Left cardiac atrium (tissue), 4 donors: ENCODE data around the gene TMEM121. TPM values are rescaled to one million over a fixed set of nuclear protein-coding genes. Genes with fewer than 3 reads are reported as not detected.
A peak's percentile ranks its signal among the peaks of the same experiment; 100 is the strongest.
"Not testable (repeated sequence)": the region's sequence is repeated elsewhere in the genome, so short reads cannot be mapped to it uniquely, and the experiment has no call there.

Experiments used
- ATAC-seq, 2 donors: fragments of 200-7000 bp; cut with Tn5 transposase; one replicate each; pipeline ENCODE4 v1.9.1; 2020; ENCODE audit warnings: mild to moderate bottlenecking in 2 of 2, moderate library complexity in 2 of 2
- DNase-seq: peaks from one replicate; pipeline ENCODE4 v3.0.0-alpha.2; 2020
- intact Hi-C, 2 donors: fragments of 100-400 bp; cut with DNase I; formaldehyde crosslinking; loops; one replicate each; pipeline versions ENCODE4 v1.14.1 to v1.15.1; 2022 to 2023
- total RNA-seq, 2 donors: library from RNA; stranded (reverse); fragmentation: NEBNext Ultra II Directional; extraction: Animal tissue kit (Norgen Biotek cat#: 25700); gene quantifications; one replicate each; pipeline ENCODE4 v1.2.1, GENCODE V29; 2021
- donor health status: DM: no; HTN: yes; CAD: no.
- donor health status: DM: no; HTN: yes; CAD: no; lungs with severe emphysema.
- donor health status: DM: yes; HTN: yes; CAD: no.
- donor health status: Dilated cardiomyopathy.

TMEM121 gene
- total RNA-seq, 2 donors from 2014 or later: 2.2 to 2.7 TPM

- DNase-seq: not testable (repeated sequence)
- intact Hi-C loops: loop anchor here in 1 of 2 donors (10.0 kb wide), 1 partner anchor 125 kb away; no protein-coding TSS in a partner anchor
- peak; percentile 65 to 72 for ATAC-seq
These were observed 33.1 kb downstream of the TMEM121 start for GRCh38 chr14:105559384-105560047.

DNA sequence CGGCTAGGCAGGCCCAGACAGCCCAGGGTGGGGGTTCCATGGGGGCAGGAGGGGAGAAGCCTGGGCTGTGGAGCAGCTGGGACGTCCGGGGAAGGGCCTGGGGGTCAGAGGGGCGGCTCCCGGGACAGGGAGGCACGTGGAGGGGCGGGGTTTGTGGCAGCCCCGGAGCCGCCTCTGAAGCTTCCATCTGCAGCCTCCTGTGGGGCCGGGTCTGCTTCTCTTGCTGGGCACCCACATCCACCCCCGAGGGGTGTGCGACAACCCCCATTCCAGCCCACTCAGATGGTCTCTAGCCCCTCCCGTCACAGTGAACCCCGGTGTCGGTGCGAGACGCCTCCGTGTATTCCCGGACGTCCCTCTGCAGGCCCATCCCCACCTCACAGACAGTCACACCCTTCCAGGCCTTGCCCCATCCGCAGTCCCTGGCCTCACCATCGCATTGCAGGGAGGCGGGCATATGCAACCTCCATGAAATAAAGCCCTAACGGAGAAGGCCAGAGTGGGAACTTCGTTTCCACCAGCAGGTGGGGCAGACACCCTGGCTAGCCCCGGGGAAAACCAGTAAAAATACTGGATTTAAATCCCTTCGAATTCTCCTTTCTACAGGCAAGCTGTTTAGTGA is 33.8 kb downstream of the TMEM121 start:
- peak; percentile 49 to 81 for ATAC-seq

GRCh38 chr14:105561345-105561744 is 35.0 kb downstream of the TMEM121 start:
- intact Hi-C loops: loop anchor here in 1 of 2 donors (10.0 kb wide), 1 partner anchor 123 kb away; no protein-coding TSS in a partner anchor
- ATAC-seq, DNase-seq: not testable (repeated sequence)

More for the DNA sequence above, 33.8 kb downstream of the TMEM121 start:
- intact Hi-C loops: loop anchor here in 1 of 2 donors (10.0 kb wide), 1 partner anchor 125 kb away; no protein-coding TSS in a partner anchor
- not testable (repeated sequence) for DNase-seq

DNA sequence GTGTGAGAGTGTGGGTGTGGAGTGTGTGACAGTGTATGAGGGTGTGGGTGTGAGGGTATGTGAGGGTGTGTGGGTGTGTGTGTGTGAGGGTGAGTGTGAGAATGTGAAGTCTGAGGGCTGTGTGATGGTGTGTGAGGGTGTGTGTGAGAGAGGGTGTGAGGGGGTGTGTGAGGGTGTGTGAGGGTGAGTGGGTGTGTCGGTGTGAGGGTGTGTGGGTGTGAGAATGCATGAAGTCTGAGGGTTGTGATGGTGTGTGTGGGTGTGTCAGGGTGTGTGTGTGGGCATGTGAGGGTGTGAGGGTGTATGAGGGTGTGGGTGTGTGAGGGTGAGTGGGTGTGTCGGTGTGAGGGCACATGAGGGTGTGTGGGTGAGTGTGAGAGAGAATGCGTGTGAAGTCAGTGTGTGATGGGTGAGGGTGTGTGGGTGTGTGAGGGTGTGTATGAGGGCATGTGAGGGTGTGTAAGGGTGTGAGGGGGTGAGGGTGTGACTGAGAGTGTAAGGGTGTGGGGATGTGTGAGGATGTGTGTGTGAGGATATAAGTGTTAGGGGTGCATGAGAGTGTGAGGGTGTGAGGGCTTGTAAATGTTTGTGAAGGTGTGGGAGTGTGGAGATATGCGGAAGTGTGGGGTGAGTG is 36.4 kb downstream of the TMEM121 start:
- intact Hi-C loops: loop anchor here in 1 of 2 donors (10.0 kb wide), 1 partner anchor 122 kb away; no protein-coding TSS in a partner anchor
- ATAC-seq: no peak
- no peak for DNase-seq

GRCh38 chr14:105563347-105563737 is 37.0 kb downstream of the TMEM121 start:
- DNase-seq (no peak), ATAC-seq (no peak)
- intact Hi-C loops: loop anchor here in 1 of 2 donors (10.0 kb wide), 1 partner anchor 121 kb away; no protein-coding TSS in a partner anchor

DNA sequence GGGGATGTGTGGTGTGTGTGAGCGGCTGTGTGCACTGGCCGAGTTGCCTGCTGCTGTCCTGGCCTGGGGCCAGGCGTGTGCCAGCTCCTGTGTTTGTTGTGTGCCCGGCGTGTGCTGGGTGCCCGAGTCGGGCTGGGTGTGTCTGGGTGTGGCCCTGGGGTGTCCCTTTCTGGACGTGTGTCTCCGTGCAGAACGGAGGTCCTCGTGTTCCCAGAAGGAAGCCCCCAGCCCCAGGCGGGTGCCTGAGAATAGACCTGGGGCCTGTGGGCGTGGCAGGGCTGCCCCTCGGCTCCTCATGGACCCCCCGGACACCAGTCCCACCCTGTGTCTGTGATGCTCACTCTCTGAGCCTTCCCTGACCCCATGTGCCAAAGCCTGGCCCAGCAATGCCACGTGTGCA is 38.2 kb downstream of the TMEM121 start:
- DNase-seq, ATAC-seq: not testable (repeated sequence)
- intact Hi-C loops: loop anchor here in 1 of 2 donors (10.0 kb wide), 1 partner anchor 120 kb away; no protein-coding TSS in a partner anchor

DNA sequence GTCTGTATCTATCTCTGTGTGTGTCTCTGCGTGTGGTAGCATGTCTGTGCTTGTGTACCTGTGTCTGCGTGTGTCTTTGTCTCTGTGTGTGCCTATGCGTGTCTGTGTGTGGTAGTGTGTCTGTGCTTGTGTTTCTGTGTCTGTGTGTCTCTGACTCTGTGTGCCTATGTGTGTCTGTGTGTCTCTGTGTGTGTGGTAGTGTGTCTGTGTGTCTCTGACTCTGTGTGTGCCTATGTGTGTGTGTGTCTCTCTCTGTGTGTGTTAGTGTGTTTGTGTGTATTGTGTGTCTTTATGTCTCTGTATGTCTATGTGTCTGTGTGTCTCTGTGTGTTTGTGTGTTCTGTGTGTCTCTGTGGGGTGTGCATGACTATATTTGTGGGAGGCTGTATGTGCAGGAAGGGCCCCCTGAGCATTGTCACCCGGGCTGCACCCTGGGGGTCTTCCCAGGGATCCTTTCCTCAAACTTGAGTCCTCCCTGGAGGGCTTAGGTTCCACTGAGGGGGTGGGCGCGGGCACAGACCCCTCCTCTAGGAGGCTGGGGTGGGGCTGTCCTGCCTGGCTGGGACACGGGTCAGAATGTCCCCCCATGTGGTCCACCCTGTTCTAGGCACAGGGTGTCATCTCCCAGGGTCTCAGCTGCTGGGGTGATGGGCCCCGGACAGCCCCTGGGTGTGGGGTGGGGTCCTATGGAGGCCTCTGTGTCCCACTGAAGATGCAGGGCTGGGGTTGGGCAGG is 39.0 kb downstream of the TMEM121 start:
- ATAC-seq, DNase-seq: not testable (repeated sequence)
- intact Hi-C loops: loop anchor here in 1 of 2 donors (10.0 kb wide), 1 partner anchor 119 kb away; no protein-coding TSS in a partner anchor

- ATAC-seq, DNase-seq: not testable (repeated sequence)
- intact Hi-C loops: loop anchor here in 1 of 2 donors (10.0 kb wide), 1 partner anchor 118 kb away; no protein-coding TSS in a partner anchor
These were observed 40.1 kb downstream of the TMEM121 start for GRCh38 chr14:105566248-105567163.

DNA sequence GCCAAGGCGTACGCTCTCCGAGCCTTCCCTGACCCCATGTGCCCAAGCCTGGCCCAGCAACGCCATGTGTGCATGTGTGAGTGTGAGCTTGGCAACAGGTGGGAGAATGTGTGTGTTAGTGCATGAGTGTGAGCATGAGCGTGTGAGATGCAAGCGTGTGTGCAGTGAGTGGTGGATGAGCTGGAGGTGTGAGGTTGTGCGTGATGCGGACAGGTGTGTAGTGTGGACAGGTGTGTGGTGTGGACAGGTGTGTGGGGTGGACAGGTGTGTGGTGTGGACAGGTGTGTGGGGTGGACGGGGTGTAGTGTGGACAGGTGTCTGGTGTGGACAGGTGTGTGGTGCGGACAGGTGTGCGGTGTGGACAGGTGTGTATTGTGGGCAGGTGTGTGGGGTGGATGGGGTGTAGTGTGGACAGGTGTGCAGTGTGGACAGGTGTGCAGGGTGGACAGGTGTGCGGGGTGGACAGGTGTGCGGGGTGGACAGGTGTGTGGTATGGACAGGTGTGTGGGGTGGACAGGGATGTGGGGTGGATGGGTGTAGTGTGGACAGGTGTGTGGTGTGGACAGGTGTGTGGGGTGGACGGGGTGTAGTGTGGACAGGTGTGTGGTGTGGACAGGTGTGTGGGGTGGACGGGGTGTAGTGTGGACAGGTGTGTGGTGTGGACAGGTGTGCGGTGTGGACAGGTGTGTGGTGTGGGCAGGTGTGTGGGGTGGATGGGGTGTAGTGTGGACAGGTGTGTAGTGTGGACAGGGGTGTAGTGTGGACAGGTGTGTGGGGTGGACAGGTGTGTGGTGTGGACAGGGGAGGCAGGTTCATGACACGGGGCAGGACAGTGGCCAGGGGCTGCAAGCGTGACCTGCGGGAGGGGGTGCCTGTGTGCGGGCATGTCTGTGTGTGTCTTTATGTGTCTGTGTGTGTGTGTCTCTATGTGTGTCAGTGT is 41.1 kb downstream of the TMEM121 start:
- intact Hi-C loops: loop anchor here in 1 of 2 donors (10.0 kb wide), 1 partner anchor 117 kb away; no protein-coding TSS in a partner anchor
- DNase-seq, ATAC-seq: not testable (repeated sequence)

DNA sequence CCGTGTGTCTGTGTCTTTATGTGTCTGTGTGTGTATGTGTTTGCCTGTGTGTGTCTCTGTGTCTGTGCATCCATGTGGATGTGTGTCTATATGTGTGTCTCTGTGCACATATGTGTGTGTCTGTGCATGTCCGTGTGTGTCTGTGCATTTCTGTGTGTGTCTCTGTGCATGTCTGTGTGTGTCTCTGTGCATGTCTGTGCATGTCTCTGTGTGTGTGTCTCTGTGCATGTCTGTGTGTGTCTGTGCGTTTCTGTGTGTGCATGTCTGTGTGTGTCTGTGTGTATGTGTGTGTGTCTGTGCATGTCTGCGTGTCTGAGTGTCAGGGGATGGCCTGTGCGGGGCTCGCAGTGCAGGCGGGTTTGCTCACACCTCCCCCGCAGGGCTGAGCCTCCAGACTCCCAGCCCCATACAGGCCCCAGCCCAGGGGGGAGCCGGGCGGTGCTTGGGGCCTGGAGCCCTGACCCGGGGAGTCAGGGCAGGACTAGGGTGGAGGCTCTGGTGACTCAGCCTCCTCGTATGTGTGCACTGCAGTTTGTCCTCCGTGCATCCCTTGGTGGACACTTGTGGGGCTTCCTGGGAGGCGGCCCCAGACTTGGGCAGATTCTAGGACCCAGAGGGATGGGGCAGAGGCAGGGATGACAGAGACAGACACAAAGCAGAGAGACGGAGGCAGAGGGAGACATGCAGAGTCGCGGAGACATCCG is 41.9 kb downstream of the TMEM121 start:
- DNase-seq: not testable (repeated sequence)
- intact Hi-C loops: loop anchor here in 1 of 2 donors (10.0 kb wide), 1 partner anchor 117 kb away; no protein-coding TSS in a partner anchor

DNA sequence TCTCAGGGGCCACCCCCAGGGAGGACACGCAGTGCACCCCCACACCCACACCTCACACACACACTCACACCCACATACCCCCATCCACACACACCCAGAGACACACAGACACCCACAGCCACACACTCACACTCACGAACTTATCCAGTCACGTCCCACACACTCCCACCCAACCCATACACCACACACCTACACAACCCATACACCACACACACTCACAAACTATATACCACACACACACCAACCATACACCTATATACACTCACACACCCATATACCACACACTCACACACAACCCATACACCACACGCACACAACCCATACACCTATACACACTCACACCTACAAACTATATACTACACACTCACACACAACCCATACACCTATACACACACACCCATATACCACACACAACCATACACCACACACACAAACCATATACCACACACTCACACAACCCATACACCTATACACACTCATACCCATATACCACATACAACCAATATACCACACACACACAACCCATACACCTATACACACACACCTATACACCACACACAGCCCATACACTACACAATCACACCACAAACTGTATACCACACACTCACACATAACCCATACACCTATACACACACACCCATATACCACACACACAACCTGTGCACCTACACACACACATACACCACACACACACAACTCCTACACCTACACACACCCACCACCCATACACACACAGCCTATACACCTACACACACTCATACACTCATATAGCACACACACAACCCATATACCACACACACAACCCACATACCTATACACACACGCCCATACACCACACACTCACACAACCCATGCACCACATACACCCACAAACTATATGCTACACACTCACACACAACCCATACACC is 42.7 kb downstream of the TMEM121 start:
- DNase-seq (no peak), ATAC-seq (no peak)
- intact Hi-C loops: loop anchor here in 1 of 2 donors (10.0 kb wide), 1 partner anchor 116 kb away; no protein-coding TSS in a partner anchor

More for the DNA sequence above, 41.9 kb downstream of the TMEM121 start:
- ATAC-seq: peak in 1 of 2 donors; percentile 40

- ATAC-seq: no peak
- DNase-seq: no peak
- intact Hi-C loops: no loop called here
These were observed 44.1 kb downstream of the TMEM121 start for GRCh38 chr14:105570482-105570881.

GRCh38 chr14:105571181-105571951 is 45.0 kb downstream of the TMEM121 start:
- not testable (repeated sequence) for ATAC-seq

GRCh38 chr14:105572063-105572462 is 45.7 kb downstream of the TMEM121 start:
- intact Hi-C loops, DNase-seq, ATAC-seq: not testable (repeated sequence)

More at GRCh38 chr14:105571181-105571951, 45.0 kb downstream of the TMEM121 start:
- intact Hi-C loops, DNase-seq: not testable (repeated sequence)
